ENCODE data around the gene HECTD1.
A peak's percentile ranks its signal among the peaks of the same experiment; 100 is the strongest.
"Not testable (repeated sequence)": the region's sequence is repeated elsewhere in the genome, so short reads cannot be mapped to it uniquely, and the experiment has no call there.

Gene HECTD1

GRCh38 chr14:31244626-31245025, 37.0 kb upstream of the HECTD1 start:
- no peak overlapping the region for H2BK15ac ChIP-seq (ENCODE audit: low read depth, poor library complexity, severe bottlenecking)
- H2BK12ac ChIP-seq (ENCODE audit: low read length in 2 of 2) = no peak overlapping the region
- no peaks in the 10 kb centered on the region for H3K36me3 ChIP-seq (ENCODE audit: control insufficient read depth in 1 of 2, insufficient read depth in 2 of 2, low read depth in 1 of 2, low read length in 2 of 2)
- no peak overlapping the region for H3K14ac ChIP-seq (ENCODE audit: low read length in 2 of 2)
- H3K18ac ChIP-seq (ENCODE audit: low read depth in 1 of 2, low read length in 2 of 2) = no peak overlapping the region
- no peak overlapping the region for H3K9ac ChIP-seq (ENCODE audit: low read length)
- H3K4me1 ChIP-seq (ENCODE audit: control insufficient read depth, insufficient read depth, low read depth, low read length) = no peaks in the 10 kb centered on the region
- no peaks in the 10 kb centered on the region for H3K79me1 ChIP-seq (replicated peaks; ENCODE audit: low read length, poor library complexity, severe bottlenecking)
- H4K91ac ChIP-seq (ENCODE audit: low read length) = no peak overlapping the region
- 66% methylated on average over 2 of the region's 3 CpGs for WGBS
- no peak overlapping the region for H3K4ac ChIP-seq (ENCODE audit: low read depth in 1 of 2, low read length in 2 of 2)
- H2BK120ac ChIP-seq (ENCODE audit: low read depth, low read length) = no peak overlapping the region
- no peak overlapping the region for H2AK5ac ChIP-seq (ENCODE audit: low read length, severe bottlenecking)
- no peak overlapping the region for H3K27ac ChIP-seq (ENCODE audit: low read length, poor library complexity, severe bottlenecking)
- H3K23ac ChIP-seq (ENCODE audit: low read length in 2 of 2) = no peak overlapping the region
- H2AFZ ChIP-seq (ENCODE audit: low read depth, low read length) = no peak overlapping the region
- H2BK5ac ChIP-seq (ENCODE audit: low read depth, low read length, poor library complexity, severe bottlenecking) = no peak overlapping the region
- no peaks in the 10 kb centered on the region for H3K9me3 ChIP-seq (ENCODE audit: control insufficient read depth, low read length)
- no peak overlapping the region for H3K4me2 ChIP-seq (ENCODE audit: low read length, poor library complexity, severe bottlenecking)
- DNase-seq = no peak
- H4K8ac ChIP-seq (ENCODE audit: low read length) = no peak overlapping the region
- H3K4me3 ChIP-seq (ENCODE audit: insufficient read depth in 1 of 2, low read depth in 1 of 2, low read length in 2 of 2) = no peak overlapping the region
- H3K27me3 ChIP-seq (ENCODE audit: control insufficient read depth in 1 of 2, insufficient read depth in 1 of 2, low read length in 2 of 2) = no peaks in the 10 kb centered on the region

GRCh38 chr14:31243860-31244259, 36.3 kb upstream of the HECTD1 start:
- 84% methylated on average over 8 of the region's 8 CpGs for WGBS

GRCh38 chr14:31242161-31242940, 34.8 kb upstream of the HECTD1 start:
- not testable (repeated sequence) for H3K4ac ChIP-seq (ENCODE audit: low read depth in 1 of 2, low read length in 2 of 2); H3K4me1 ChIP-seq (ENCODE audit: control insufficient read depth, insufficient read depth, low read depth, low read length); H3K79me1 ChIP-seq (replicated peaks; ENCODE audit: low read length, poor library complexity, severe bottlenecking); H3K27me3 ChIP-seq (ENCODE audit: control insufficient read depth in 1 of 2, insufficient read depth in 1 of 2, low read length in 2 of 2); H2BK120ac ChIP-seq (ENCODE audit: low read depth, low read length); H3K14ac ChIP-seq (ENCODE audit: low read length in 2 of 2); H2BK5ac ChIP-seq (ENCODE audit: low read depth, low read length, poor library complexity, severe bottlenecking); H3K9me3 ChIP-seq (ENCODE audit: control insufficient read depth, low read length); H2BK12ac ChIP-seq (ENCODE audit: low read length in 2 of 2); H3K36me3 ChIP-seq (ENCODE audit: control insufficient read depth in 1 of 2, insufficient read depth in 2 of 2, low read depth in 1 of 2, low read length in 2 of 2); H3K4me2 ChIP-seq (ENCODE audit: low read length, poor library complexity, severe bottlenecking); H4K91ac ChIP-seq (ENCODE audit: low read length); H3K18ac ChIP-seq (ENCODE audit: low read depth in 1 of 2, low read length in 2 of 2); H3K27ac ChIP-seq (ENCODE audit: low read length, poor library complexity, severe bottlenecking); H4K8ac ChIP-seq (ENCODE audit: low read length); H2AFZ ChIP-seq (ENCODE audit: low read depth, low read length); H3K23ac ChIP-seq (ENCODE audit: low read length in 2 of 2); H2BK15ac ChIP-seq (ENCODE audit: low read depth, poor library complexity, severe bottlenecking); H2AK5ac ChIP-seq (ENCODE audit: low read length, severe bottlenecking)
- Histone ChIP-seq H3K4me3 (ENCODE audit: insufficient read depth in 1 of 2, low read depth in 1 of 2, low read length in 2 of 2) (peak overlapping the region in 1 of 2 experiments; percentile 65), H3K9ac (ENCODE audit: low read length) (peak overlapping the region; percentile 79)
- peak; percentile 57 for DNase-seq
- WGBS = 81% methylated on average over 7 of the region's 10 CpGs

More at GRCh38 chr14:31243860-31244259, 36.3 kb upstream of the HECTD1 start:
- Histone ChIP-seq H2BK15ac (ENCODE audit: low read depth, poor library complexity, severe bottlenecking) (no peak overlapping the region), H2BK5ac (ENCODE audit: low read depth, low read length, poor library complexity, severe bottlenecking) (no peak overlapping the region), H3K9ac (ENCODE audit: low read length) (no peak overlapping the region), H2BK12ac (ENCODE audit: low read length in 2 of 2) (no peak overlapping the region), H3K23ac (ENCODE audit: low read length in 2 of 2) (no peak overlapping the region), H3K4me1 (ENCODE audit: control insufficient read depth, insufficient read depth, low read depth, low read length) (no peaks in the 10 kb centered on the region), H3K27me3 (ENCODE audit: control insufficient read depth in 1 of 2, insufficient read depth in 1 of 2, low read length in 2 of 2) (no peaks in the 10 kb centered on the region), H3K14ac (ENCODE audit: low read length in 2 of 2) (no peak overlapping the region), H2AFZ (ENCODE audit: low read depth, low read length) (no peak overlapping the region), H3K79me1 (replicated peaks; ENCODE audit: low read length, poor library complexity, severe bottlenecking) (no peaks in the 10 kb centered on the region), H3K4ac (ENCODE audit: low read depth in 1 of 2, low read length in 2 of 2) (no peak overlapping the region), H3K4me3 (ENCODE audit: insufficient read depth in 1 of 2, low read depth in 1 of 2, low read length in 2 of 2) (no peak overlapping the region), H4K91ac (ENCODE audit: low read length) (no peak overlapping the region), H2BK120ac (ENCODE audit: low read depth, low read length) (no peak overlapping the region), H3K18ac (ENCODE audit: low read depth in 1 of 2, low read length in 2 of 2) (no peak overlapping the region), H3K4me2 (ENCODE audit: low read length, poor library complexity, severe bottlenecking) (no peak overlapping the region), H4K8ac (ENCODE audit: low read length) (no peak overlapping the region), H3K9me3 (ENCODE audit: control insufficient read depth, low read length) (no peaks in the 10 kb centered on the region), H3K36me3 (ENCODE audit: control insufficient read depth in 1 of 2, insufficient read depth in 2 of 2, low read depth in 1 of 2, low read length in 2 of 2) (no peaks in the 10 kb centered on the region), H3K27ac (ENCODE audit: low read length, poor library complexity, severe bottlenecking) (no peak overlapping the region), H2AK5ac (ENCODE audit: low read length, severe bottlenecking) (no peak overlapping the region)
- no peak for DNase-seq

GRCh38 chr14:31241450-31242114, 34.0 kb upstream of the HECTD1 start:
- H3K18ac ChIP-seq (ENCODE audit: low read depth in 1 of 2, low read length in 2 of 2) = no peak overlapping the region
- no peak overlapping the region for H3K4me2 ChIP-seq (ENCODE audit: low read length, poor library complexity, severe bottlenecking)
- H3K27ac ChIP-seq (ENCODE audit: low read length, poor library complexity, severe bottlenecking) = no peak overlapping the region
- no peak overlapping the region for H2BK12ac ChIP-seq (ENCODE audit: low read length in 2 of 2)
- H3K4me1 ChIP-seq (ENCODE audit: control insufficient read depth, insufficient read depth, low read depth, low read length) = no peaks in the 10 kb centered on the region
- H2AK5ac ChIP-seq (ENCODE audit: low read length, severe bottlenecking) = no peak overlapping the region
- H3K4ac ChIP-seq (ENCODE audit: low read depth in 1 of 2, low read length in 2 of 2) = no peak overlapping the region
- H3K79me1 ChIP-seq (replicated peaks; ENCODE audit: low read length, poor library complexity, severe bottlenecking) = no peaks in the 10 kb centered on the region
- 64% methylated on average over 2 of the region's 2 CpGs for WGBS
- no peaks in the 10 kb centered on the region for H3K27me3 ChIP-seq (ENCODE audit: control insufficient read depth in 1 of 2, insufficient read depth in 1 of 2, low read length in 2 of 2)
- H2AFZ ChIP-seq (ENCODE audit: low read depth, low read length) = no peak overlapping the region
- no peaks in the 10 kb centered on the region for H3K9me3 ChIP-seq (ENCODE audit: control insufficient read depth, low read length)
- no peak overlapping the region for H2BK5ac ChIP-seq (ENCODE audit: low read depth, low read length, poor library complexity, severe bottlenecking)
- no peaks in the 10 kb centered on the region for H3K36me3 ChIP-seq (ENCODE audit: control insufficient read depth in 1 of 2, insufficient read depth in 2 of 2, low read depth in 1 of 2, low read length in 2 of 2)
- no peak overlapping the region for H3K14ac ChIP-seq (ENCODE audit: low read length in 2 of 2)
- peak; percentile 17 for DNase-seq
- no peak overlapping the region for H4K91ac ChIP-seq (ENCODE audit: low read length)
- no peak overlapping the region for H3K23ac ChIP-seq (ENCODE audit: low read length in 2 of 2)
- no peak overlapping the region for H4K8ac ChIP-seq (ENCODE audit: low read length)
- no peak overlapping the region for H2BK15ac ChIP-seq (ENCODE audit: low read depth, poor library complexity, severe bottlenecking)
- peak overlapping the region; percentile 79 for H3K9ac ChIP-seq (ENCODE audit: low read length)
- peak overlapping the region in 1 of 2 experiments; percentile 65 for H3K4me3 ChIP-seq (ENCODE audit: insufficient read depth in 1 of 2, low read depth in 1 of 2, low read length in 2 of 2)
- H2BK120ac ChIP-seq (ENCODE audit: low read depth, low read length) = no peak overlapping the region

All from mesenchymal stem cell (in vitro differentiated cells and primary cell).